HG03575 (cell line): ENCODE data around the gene SDF2.
"Not testable (repeated sequence)": the region's sequence is repeated elsewhere in the genome, so short reads cannot be mapped to it uniquely, and the experiment has no call there.

Source experiments
- ATAC-seq: cut with Tn5 transposase; IDR thresholded peaks from one replicate; pipeline ENCODE4 v1.9.1; 2021; ENCODE audit not compliant: unreplicated experiment, insufficient number of reproducible peaks, low FRiP score; ENCODE audit errors: extremely low read depth

SDF2 gene

GRCh38 chr17:28644787-28645575 lies 16.7 kb downstream of the SDF2 start, which contains the start of gene BLTP2:
TSS of gene BLTP2 (minus strand) at chr17:28645158. CDS start at chr17:28645056, 102 bp downstream.
- ATAC-seq = no peak

GRCh38 chr17:28643983-28644786 lies 17.5 kb downstream of the SDF2 start:
- no peak for ATAC-seq

GRCh38 chr17:28641579-28641978 lies 20.1 kb downstream of the SDF2 start:
- ATAC-seq = no peak

GRCh38 chr17:28635506-28635905 lies 26.2 kb downstream of the SDF2 start:
- no peak for ATAC-seq

GRCh38 chr17:28634206-28634865 lies 27.4 kb downstream of the SDF2 start:
- ATAC-seq = no peak

- no peak for ATAC-seq
Measured at GRCh38 chr17:28626818-28627217, 34.9 kb downstream of the SDF2 start.

GRCh38 chr17:28624148-28624547 lies 37.6 kb downstream of the SDF2 start:
- no peak for ATAC-seq

- no peak for ATAC-seq
Measured at GRCh38 chr17:28623696-28624095, 38.0 kb downstream of the SDF2 start.

- no peak for ATAC-seq
Measured at GRCh38 chr17:28622186-28622585, 39.5 kb downstream of the SDF2 start.

- no peak for ATAC-seq
Measured at GRCh38 chr17:28620010-28620409, 41.7 kb downstream of the SDF2 start.

GRCh38 chr17:28618464-28618863 lies 43.2 kb downstream of the SDF2 start:
- ATAC-seq = no peak

- no peak for ATAC-seq
Measured at GRCh38 chr17:28616281-28616680, 45.4 kb downstream of the SDF2 start.

- no peak for ATAC-seq
Measured at GRCh38 chr17:28615260-28615940, 46.3 kb downstream of the SDF2 start.

- no peak for ATAC-seq
Measured at GRCh38 chr17:28613931-28614381, 47.8 kb downstream of the SDF2 start, which contains the start of gene RSKR. TSS of gene RSKR (minus strand) at chr17:28614185. CDS start at chr17:28614161, 24 bp downstream.

GRCh38 chr17:28612936-28613872 lies 48.5 kb downstream of the SDF2 start:
- no peak for ATAC-seq

GRCh38 chr17:28612531-28612930 lies 49.2 kb downstream of the SDF2 start:
- no peak for ATAC-seq

GRCh38 chr17:28610376-28610775 lies 51.3 kb downstream of the SDF2 start:
- ATAC-seq = no peak

- ATAC-seq = not testable (repeated sequence)
Measured at GRCh38 chr17:28604031-28604430, 57.7 kb downstream of the SDF2 start.
